IMR-90 (cell line): ENCODE data around the gene MINDY3.

ENCODE experiments used
- NFE2L2 ChIP-seq: fragments of 150-350 bp; IDR thresholded peaks from 2 replicates; pipeline ENCODE4 v1.6.1; 2016; ENCODE audit warnings: low read depth, mild to moderate bottlenecking, low read length
- RAD21 ChIP-seq: IDR thresholded peaks from 2 replicates; pipeline ENCODE4 v1.6.1; 2012; ENCODE audit warnings: low read length, improper control_type of control experiment
- TF ChIP-seq, protein P1 (sequence below): conservative IDR thresholded peaks from 2 replicates; pipeline ENCODE4 v1.5.1; 2012; ENCODE audit warnings: mild to moderate bottlenecking, low read depth, low read length, improper control_type of control experiment

DNA sequence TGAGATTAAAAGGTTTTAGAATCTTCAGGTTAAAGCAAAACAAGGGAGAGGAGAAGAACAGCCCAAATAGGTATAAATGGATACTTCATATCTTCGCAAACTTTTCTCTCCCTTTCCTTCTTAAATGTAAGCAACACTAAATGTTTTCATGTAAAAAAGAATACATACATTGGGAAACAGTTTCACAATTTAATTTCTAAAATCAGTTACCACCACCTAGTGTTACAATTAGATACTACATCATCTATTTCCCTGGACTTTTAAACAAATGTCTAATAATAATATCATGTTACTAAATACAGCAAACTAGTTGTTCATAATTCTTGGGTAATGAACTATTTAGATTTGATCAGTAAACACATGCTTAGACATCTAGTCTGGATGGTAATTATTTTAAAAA is 35.8 kb downstream of the MINDY3 start:
- peak; percentile 54 for TF ChIP-seq RAD21
- TF ChIP-seq, protein P1, sequence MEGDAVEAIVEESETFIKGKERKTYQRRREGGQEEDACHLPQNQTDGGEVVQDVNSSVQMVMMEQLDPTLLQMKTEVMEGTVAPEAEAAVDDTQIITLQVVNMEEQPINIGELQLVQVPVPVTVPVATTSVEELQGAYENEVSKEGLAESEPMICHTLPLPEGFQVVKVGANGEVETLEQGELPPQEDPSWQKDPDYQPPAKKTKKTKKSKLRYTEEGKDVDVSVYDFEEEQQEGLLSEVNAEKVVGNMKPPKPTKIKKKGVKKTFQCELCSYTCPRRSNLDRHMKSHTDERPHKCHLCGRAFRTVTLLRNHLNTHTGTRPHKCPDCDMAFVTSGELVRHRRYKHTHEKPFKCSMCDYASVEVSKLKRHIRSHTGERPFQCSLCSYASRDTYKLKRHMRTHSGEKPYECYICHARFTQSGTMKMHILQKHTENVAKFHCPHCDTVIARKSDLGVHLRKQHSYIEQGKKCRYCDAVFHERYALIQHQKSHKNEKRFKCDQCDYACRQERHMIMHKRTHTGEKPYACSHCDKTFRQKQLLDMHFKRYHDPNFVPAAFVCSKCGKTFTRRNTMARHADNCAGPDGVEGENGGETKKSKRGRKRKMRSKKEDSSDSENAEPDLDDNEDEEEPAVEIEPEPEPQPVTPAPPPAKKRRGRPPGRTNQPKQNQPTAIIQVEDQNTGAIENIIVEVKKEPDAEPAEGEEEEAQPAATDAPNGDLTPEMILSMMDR = peak; percentile 56
- TF ChIP-seq NFE2L2 = no peak
